ENCODE data around the gene SELENOW. TPM values are rescaled to one million over a fixed set of nuclear protein-coding genes. Genes with fewer than 3 reads are reported as not detected.
A peak's percentile ranks its signal among the peaks of the same experiment; 100 is the strongest.
"Not testable (repeated sequence)": the region's sequence is repeated elsewhere in the genome, so short reads cannot be mapped to it uniquely, and the experiment has no call there.

Gene SELENOW
- total and polyA plus RNA-seq, 4 donors = 319 to 1,551 (median 758) TPM

DNA sequence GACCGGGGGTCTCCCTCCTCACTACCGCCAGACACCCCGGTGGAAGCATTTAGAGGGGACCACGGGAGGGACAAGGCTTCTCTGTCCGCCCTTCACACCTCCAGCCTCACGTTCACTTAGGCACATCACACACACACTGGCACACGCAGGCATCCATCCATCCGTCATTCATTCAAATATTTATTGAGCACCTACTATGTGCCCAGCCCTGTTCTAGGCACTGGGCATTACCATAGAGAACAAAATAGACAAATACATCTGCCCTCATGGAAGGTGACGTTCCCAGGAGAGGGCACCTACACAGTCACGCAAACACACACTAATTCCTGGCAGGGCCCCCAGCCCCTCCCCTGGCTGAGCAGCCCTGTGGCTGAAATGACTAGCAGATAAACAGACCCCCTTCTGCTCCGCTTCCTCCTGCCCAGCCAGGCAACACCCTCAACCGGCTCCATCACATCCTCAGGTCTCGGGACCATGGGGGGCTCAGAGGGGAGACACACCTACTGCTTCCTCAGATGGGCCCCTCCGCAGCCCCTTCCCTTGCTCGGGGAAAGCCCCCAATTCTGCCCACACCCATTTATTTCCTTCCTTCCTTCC lies 36.9 kb upstream of the SELENOW start:
- Histone ChIP-seq H3K36me3 (ENCODE audit: control insufficient read depth in 1 of 2, insufficient read depth in 2 of 2, low read length in 1 of 2) (peaks cover 2 to 3% of the 10 kb centered on the region in 2 donors), H3K27me3 (ENCODE audit: control insufficient read depth in 1 of 2, insufficient read depth in 2 of 2, low read length in 1 of 2) (no peaks in the 10 kb centered on the region), H3K27ac (ENCODE audit: low read depth in 1 of 2, low read length in 2 of 2) (peak overlapping the region in 1 of 2 donors; percentile 20), H3K4me1 (ENCODE audit: control insufficient read depth in 1 of 2, insufficient read depth in 2 of 2, low read length in 2 of 2) (no peaks in the 10 kb centered on the region), H3K4me3 (ENCODE audit: low read length in 2 of 2) (no peak overlapping the region), H3K9me3 (ENCODE audit: control insufficient read depth, low read length) (no peaks in the 10 kb centered on the region)
- DNase-seq (no peak), ATAC-seq (ENCODE audit: low FRiP score) (no peak)
- intact Hi-C loops (cut with DNase I) = no loop called here
- WGBS, 2 donors = 83 to 85% methylated on average over 15 of the region's 15 CpGs

DNA sequence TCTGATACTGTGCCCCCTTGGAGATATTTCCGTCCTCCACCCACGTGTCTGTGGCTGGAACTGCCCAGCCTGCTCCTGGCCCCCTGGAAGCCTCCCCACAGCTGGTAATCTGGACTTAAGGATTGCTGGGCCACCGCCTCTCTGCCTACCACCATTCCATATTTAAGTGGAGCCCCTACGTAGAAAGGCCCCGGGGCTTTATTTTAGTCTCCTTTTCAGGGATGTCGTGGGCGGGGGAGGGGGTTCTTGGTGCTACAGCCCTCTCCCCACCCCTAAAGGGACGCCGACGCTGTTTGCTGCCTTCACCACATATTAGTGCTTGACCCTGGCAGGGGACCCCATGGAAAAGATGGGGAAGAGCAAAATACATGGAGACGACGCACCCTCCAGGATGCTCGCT lies 35.9 kb upstream of the SELENOW start:
- intact Hi-C loops (cut with DNase I) = loop anchor here in 1 of 2 donors (1.0 kb wide), 1 partner anchor 29 kb away; the partner anchor contains the start of gene EHD2
- Histone ChIP-seq H3K9me3 (ENCODE audit: control insufficient read depth, low read length) (no peaks in the 10 kb centered on the region), H3K4me3 (ENCODE audit: low read length in 2 of 2) (no peak overlapping the region), H3K27me3 (ENCODE audit: control insufficient read depth in 1 of 2, insufficient read depth in 2 of 2, low read length in 1 of 2) (no peaks in the 10 kb centered on the region), H3K36me3 (ENCODE audit: control insufficient read depth in 1 of 2, insufficient read depth in 2 of 2, low read length in 1 of 2) (peaks cover 2 to 3% of the 10 kb centered on the region in 2 donors), H3K4me1 (ENCODE audit: control insufficient read depth in 1 of 2, insufficient read depth in 2 of 2, low read length in 2 of 2) (no peaks in the 10 kb centered on the region), H3K27ac (ENCODE audit: low read depth in 1 of 2, low read length in 2 of 2) (peak overlapping the region; percentile 80 to 81)
- peak; percentile 0 for ATAC-seq (ENCODE audit: low FRiP score)
- peak in 1 of 2 donors; percentile 75 for DNase-seq
- 8 to 12% methylated on average over 13 of the region's 13 CpGs for WGBS, 2 donors

DNA sequence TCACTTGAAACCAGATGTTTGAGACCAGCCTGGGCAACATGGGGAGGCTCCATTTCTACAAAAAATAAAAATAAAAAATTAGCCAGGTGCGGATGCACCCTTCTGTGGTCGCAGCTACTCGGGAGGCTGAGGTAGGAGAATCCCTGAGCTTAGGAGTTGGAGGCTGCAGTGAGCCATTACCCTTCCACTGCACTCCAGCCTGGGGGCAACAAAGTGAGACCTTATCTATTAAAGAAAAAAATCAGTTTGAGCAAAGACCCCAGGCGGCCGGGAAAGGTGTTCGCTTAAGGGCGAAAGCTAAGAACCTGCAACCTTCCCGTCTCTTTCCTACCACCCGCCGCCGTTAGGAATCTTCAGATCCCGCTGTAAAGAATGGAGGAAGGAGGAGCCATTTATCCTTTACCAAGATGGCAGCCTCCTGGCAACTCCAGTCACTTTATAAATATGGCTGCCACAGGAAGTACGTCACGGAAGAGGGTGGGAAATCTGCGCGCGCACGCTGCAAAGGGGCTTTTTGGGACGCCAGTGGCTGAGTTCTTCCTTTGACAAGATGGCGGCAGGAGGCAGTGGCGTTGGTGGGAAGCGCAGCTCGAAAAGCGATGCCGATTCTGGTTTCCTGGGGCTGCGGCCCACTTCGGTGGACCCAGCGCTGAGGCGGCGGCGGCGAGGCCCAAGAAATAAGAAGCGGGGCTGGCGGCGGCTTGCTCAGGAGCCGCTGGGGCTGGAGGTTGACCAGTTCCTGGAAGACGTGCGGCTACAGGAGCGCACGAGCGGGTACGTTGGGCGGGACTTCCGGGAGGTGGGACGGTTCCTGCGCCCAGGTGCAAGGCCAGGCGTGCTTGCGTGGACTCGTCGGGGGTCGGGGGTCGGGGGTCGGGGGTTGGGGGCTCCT lies 33.2 kb upstream of the SELENOW start, which contains the start of gene NOP53:
TSS of gene NOP53 (plus strand) at position 537 of the 892 bp plus-strand sequence. CDS start at position 551, 14 bp downstream.
- Histone ChIP-seq H3K27me3 (ENCODE audit: control insufficient read depth in 1 of 2, insufficient read depth in 2 of 2, low read length in 1 of 2) (no peaks in the 10 kb centered on the region), H3K9me3 (ENCODE audit: control insufficient read depth, low read length) (no peaks in the 10 kb centered on the region), H3K36me3 (ENCODE audit: control insufficient read depth in 1 of 2, insufficient read depth in 2 of 2, low read length in 1 of 2) (peaks cover 0 to 3% of the 10 kb centered on the region in 2 donors), H3K4me1 (ENCODE audit: control insufficient read depth in 1 of 2, insufficient read depth in 2 of 2, low read length in 2 of 2) (no peaks in the 10 kb centered on the region), H3K4me3 (ENCODE audit: low read length in 2 of 2) (peak within 1 kb of the TSS; percentile 66 to 84), H3K27ac (ENCODE audit: low read depth in 1 of 2, low read length in 2 of 2) (peak within 1 kb of the TSS in 1 of 2 donors; percentile 39)
- intact Hi-C loops (cut with DNase I) = loop anchor here in 1 of 2 donors (2.0 kb wide), 1 partner anchor 32 kb away; the partner anchor contains the start of gene EHD2
- ATAC-seq (ENCODE audit: low FRiP score) (peak; percentile 83), DNase-seq (peak; percentile 97 to 98)
- 5% methylated on average over 46 to 53 of the region's 53 CpGs for WGBS, 2 donors

DNA sequence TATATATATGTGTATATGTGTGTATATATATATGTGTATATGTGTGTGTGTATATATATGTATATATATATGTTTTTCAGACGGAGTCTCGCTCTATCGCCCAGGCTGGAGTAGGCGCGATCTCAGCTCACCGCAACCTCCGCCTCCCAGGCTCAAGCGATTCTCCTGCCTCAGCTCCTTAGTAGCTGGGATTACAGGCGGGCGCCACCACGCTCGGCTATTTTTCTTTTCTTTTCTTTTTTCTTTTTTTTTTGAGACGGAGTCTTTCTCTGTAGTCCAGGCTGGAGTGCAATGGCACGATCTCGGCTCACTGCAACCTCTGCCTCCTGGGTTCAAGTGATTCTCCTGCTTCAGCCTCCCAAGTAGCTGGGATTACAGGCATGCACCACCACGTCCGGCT lies 32.4 kb upstream of the SELENOW start:
- H3K27ac ChIP-seq (ENCODE audit: low read depth in 1 of 2, low read length in 2 of 2); H3K4me3 ChIP-seq (ENCODE audit: low read length in 2 of 2); DNase-seq; ATAC-seq (ENCODE audit: low FRiP score); H3K4me1 ChIP-seq (ENCODE audit: control insufficient read depth in 1 of 2, insufficient read depth in 2 of 2, low read length in 2 of 2); H3K27me3 ChIP-seq (ENCODE audit: control insufficient read depth in 1 of 2, insufficient read depth in 2 of 2, low read length in 1 of 2); H3K9me3 ChIP-seq (ENCODE audit: control insufficient read depth, low read length); intact Hi-C loops (cut with DNase I); H3K36me3 ChIP-seq (ENCODE audit: control insufficient read depth in 1 of 2, insufficient read depth in 2 of 2, low read length in 1 of 2): not testable (repeated sequence)
- whole genome bisulfite sequencing, 2 donors = 66 to 70% methylated on average over 17 of the region's 17 CpGs

DNA sequence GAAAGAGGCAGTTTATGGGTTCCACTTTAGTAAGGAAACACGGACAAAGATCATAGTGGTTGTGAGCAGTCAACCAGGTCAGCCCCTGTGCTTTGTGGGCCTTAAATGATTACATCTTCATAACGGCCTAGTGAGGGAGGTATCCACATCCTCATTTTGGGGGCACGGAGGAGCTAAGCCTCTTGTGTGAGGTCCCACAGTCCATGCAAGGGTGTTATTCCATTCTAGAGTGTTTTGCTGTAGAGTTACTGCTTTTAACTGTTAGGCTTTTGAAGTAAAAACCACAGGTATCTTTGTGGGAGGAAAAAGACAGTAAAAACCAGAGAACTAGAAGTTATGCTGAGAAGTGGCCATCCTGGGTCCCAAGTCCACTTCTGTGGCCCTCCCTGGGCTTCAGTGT lies 29.2 kb upstream of the SELENOW start:
- 73 to 82% methylated on average over 3 of the region's 3 CpGs for WGBS, 2 donors
- H3K4me1 ChIP-seq (ENCODE audit: control insufficient read depth in 1 of 2, insufficient read depth in 2 of 2, low read length in 2 of 2) = no peaks in the 10 kb centered on the region
- ATAC-seq (ENCODE audit: low FRiP score) = no peak

DNA sequence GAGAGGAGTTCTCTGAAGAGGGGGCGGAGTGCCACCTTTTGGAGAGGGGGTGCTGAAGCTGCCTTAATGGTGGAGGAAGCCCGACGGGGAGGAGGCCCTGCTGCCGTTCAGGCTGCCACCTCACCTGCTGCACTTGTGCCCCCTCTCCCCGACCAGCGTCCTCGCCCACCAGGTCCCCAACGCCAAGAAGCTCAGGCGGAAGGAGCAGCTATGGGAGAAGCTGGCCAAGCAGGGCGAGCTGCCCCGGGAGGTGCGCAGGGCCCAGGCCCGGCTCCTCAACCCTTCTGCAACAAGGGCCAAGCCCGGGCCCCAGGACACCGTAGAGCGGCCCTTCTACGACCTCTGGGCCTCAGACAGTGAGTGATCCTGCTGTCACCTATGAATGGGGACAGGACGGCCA lies 27.8 kb upstream of the SELENOW start:
- Histone ChIP-seq H3K4me3 (ENCODE audit: low read length in 2 of 2) (no peak overlapping the region), H3K27ac (ENCODE audit: low read depth in 1 of 2, low read length in 2 of 2) (no peak overlapping the region), H3K9me3 (ENCODE audit: control insufficient read depth, low read length) (no peaks in the 10 kb centered on the region), H3K36me3 (ENCODE audit: control insufficient read depth in 1 of 2, insufficient read depth in 2 of 2, low read length in 1 of 2) (peaks cover 0 to 12% of the 10 kb centered on the region in 2 donors), H3K4me1 (ENCODE audit: control insufficient read depth in 1 of 2, insufficient read depth in 2 of 2, low read length in 2 of 2) (no peaks in the 10 kb centered on the region), H3K27me3 (ENCODE audit: control insufficient read depth in 1 of 2, insufficient read depth in 2 of 2, low read length in 1 of 2) (no peaks in the 10 kb centered on the region)
- 89 to 91% methylated on average over 18 of the region's 18 CpGs for WGBS, 2 donors
- intact Hi-C loops (cut with DNase I) = no loop called here
- ATAC-seq (ENCODE audit: low FRiP score) (no peak), DNase-seq (no peak)

More for the DNA sequence above, 29.2 kb upstream of the SELENOW start:
- Histone ChIP-seq H3K36me3 (ENCODE audit: control insufficient read depth in 1 of 2, insufficient read depth in 2 of 2, low read length in 1 of 2) (peaks cover 0 to 5% of the 10 kb centered on the region in 2 donors), H3K9me3 (ENCODE audit: control insufficient read depth, low read length) (no peaks in the 10 kb centered on the region), H3K27me3 (ENCODE audit: control insufficient read depth in 1 of 2, insufficient read depth in 2 of 2, low read length in 1 of 2) (no peaks in the 10 kb centered on the region), H3K4me3 (ENCODE audit: low read length in 2 of 2) (no peak overlapping the region), H3K27ac (ENCODE audit: low read depth in 1 of 2, low read length in 2 of 2) (no peak overlapping the region)
- DNase-seq = no peak
- intact Hi-C loops (cut with DNase I) = no loop called here

DNA sequence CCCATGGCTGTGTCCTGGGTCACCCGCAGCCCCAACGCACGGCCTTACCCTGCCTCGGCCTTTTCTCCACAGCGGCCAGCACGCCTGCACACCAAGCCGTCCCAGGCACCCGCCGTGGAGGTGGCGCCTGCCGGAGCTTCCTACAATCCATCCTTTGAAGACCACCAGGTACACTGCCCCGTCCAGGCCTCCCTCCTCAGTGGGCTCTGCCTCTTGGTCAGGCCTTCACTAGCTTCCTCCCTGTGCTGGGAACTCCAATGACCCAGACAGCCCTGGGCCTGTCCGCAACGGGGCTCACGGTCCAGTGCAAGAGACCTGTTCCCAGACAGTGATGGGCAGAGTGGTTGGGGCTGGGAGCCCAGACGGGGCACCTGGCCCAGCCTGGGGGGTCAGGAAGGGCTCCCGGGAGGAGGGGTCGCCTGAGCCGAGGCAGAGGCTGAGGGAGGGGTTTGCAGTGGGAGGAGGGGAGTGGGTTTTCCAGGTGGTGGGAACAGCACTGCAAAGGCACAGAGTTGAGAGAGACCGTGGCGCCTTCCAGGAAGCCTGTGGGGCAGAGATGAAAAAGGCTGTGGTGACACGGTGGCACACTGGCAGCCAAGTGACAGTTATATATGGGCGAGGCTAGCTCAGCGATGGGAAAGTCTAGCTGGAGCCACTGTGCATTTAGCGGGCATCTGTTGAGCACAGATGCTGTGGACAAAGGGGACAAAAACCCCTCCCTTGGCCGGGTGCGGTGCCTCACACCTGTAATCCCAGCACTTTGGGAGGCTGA lies 25.9 kb upstream of the SELENOW start:
- DNase-seq (no peak), ATAC-seq (ENCODE audit: low FRiP score) (no peak)
- no peaks in the 10 kb centered on the region for H3K9me3 ChIP-seq (ENCODE audit: control insufficient read depth, low read length)
- peaks cover 0 to 18% of the 10 kb centered on the region in 2 donors for H3K36me3 ChIP-seq (ENCODE audit: control insufficient read depth in 1 of 2, insufficient read depth in 2 of 2, low read length in 1 of 2)
- H3K4me1 ChIP-seq (ENCODE audit: control insufficient read depth in 1 of 2, insufficient read depth in 2 of 2, low read length in 2 of 2) = no peaks in the 10 kb centered on the region
- WGBS, 2 donors = 84 to 87% methylated on average over 27 of the region's 27 CpGs
- H3K27me3 ChIP-seq (ENCODE audit: control insufficient read depth in 1 of 2, insufficient read depth in 2 of 2, low read length in 1 of 2) = no peaks in the 10 kb centered on the region
- H3K27ac ChIP-seq (ENCODE audit: low read depth in 1 of 2, low read length in 2 of 2) = no peak overlapping the region
- no peak overlapping the region for H3K4me3 ChIP-seq (ENCODE audit: low read length in 2 of 2)
- intact Hi-C loops (cut with DNase I) = no loop called here

All from aorta (tissue), 5 donors.